CD4-positive, alpha-beta T cell treated with Interleukin-4 for 1 hour (primary cell): ENCODE results near the gene ZNF835.
"Not testable (repeated sequence)": the region's sequence is repeated elsewhere in the genome, so short reads cannot be mapped to it uniquely, and the experiment has no call there.

Experiments
- DNase-seq, 2 donors: peaks; one replicate each; pipeline ENCODE4 v3.0.0-alpha.2; 2020 to 2022

ZNF835 gene

DNA sequence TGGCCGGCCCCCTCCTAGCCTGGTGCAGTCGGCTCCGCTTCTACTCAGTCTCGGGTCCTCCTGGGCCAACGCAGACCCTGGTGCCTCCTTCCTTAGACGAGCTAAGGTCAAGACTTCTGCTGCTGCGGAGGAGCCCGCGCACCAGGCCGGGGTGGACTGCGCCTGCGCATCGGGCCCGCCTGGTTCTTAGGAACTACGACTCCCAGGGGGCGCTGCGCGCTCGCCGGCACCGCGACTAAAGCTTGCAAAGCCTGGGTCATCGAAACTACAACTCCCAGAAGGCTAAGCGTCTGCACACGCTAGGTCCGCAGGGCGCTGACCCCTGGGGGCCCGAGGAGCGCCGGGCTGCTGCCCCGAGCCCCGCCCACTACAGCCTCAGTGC, at the start of gene ZNF835:
ZNF835 (minus strand) TSS at position 145 of the 382 bp plus-strand sequence. CDS start 6,559 bp downstream, outside the sequence.
- peak; percentile 84 to 88 for DNase-seq

DNA sequence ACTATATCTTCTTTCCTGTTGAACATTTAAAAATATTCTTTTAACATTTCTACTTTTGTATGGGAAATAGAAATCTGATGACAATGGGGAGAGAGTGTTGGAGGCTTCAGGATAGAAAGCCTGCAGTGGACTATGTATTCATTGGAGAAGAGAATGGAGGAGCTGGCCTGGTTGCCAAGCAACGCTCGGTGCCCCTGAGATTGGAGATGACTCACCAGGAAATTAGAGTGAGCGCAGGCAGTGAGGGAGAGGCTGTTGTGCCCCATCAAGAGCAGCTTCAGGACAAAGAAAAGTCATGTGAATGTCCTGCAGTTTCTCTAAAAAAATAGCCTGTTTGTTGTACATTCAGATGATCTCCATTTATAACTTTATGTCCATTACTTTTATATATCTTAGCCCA, 48.7 kb upstream of the ZNF835 start:
- DNase-seq, result no peak

DNA sequence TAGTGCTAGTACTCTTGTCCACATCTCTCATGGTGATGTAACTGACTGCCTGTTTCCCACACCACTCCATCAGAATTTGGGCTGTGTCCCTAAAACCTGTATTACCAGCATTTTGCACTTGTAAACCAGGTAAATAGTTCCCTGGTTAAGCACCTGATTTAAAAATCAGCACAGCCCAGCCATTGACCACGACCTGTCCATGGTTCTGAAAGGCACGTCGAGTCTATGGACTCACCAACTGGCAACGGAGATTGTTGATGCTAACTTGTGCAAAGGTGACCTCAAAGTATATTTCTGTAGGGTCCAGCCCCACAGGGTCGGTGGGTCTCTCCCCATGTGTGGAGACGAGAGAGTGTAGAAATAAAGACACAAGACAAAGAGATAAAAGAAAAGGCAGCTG, 46.7 kb upstream of the ZNF835 start:
- no peak for DNase-seq

DNA sequence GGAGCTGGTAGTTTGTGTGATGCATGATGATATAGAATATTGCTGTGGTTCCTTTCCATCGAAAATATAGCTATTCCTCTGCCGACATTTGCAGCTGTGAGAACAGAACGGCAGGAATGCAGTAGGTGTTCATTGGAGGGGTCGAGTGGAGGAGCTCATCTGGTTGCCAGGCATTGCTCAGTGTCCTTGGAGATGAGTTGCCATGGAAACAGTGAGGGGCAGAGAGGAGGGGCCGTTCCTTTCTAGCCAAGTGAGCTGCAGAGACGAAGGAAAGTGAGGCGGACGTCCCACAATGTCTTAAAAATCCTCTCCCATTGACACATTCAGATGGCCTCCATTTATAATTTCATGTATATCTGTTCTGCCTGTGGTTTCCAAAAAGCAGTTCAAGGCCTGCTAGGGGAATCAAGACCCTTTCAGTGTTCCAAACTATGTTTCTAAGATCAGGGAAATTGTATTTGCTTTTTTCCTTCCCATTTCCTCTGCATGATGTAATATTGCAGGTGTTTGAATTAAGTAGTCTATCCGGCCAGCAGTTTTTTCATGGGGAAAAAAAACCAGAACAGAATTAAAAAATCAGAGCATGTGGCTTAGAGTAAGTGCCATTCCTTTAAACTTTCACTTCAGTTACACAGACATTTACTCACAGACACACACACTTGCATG, 41.2 kb upstream of the ZNF835 start:
- DNase-seq, result no peak

DNA sequence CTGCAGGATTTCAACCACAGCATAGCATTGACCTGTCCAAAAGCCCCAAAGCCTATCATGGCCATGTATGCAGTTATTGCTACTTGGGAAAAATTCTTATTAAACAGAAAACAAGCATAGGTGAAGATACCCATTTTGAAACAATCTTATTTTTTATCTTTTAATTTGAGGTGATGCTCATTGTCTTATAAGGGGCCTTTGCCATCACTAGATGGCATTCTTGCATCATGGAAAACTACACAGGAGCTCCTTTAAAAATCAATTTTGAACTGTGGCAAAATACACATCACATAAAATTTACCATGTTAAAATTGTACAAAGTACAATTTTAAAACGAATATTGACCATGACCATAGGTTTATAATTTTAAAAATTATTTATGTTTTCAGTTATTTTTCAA, 38.9 kb upstream of the ZNF835 start:
- DNase-seq, result no peak

DNA sequence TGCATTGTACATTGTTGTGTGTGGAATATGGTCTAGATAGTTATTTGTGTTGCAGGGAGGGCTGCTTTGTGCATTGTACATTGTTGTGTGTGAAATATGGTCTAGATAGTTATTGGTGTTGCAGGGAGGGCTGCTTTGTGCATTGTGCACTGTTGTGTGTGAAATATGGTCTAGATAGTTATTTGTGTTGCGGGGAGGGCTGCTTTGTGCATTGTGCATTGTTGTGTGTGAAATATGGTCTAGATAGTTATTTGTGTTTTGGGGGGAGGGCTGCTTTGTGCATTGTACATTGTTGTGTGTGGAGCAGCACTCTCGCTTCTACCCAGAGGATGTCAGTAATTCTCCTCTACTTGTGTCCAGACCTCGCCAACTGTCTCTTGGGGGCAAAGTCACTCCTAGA, 36.3 kb upstream of the ZNF835 start:
- no peak for DNase-seq

DNA sequence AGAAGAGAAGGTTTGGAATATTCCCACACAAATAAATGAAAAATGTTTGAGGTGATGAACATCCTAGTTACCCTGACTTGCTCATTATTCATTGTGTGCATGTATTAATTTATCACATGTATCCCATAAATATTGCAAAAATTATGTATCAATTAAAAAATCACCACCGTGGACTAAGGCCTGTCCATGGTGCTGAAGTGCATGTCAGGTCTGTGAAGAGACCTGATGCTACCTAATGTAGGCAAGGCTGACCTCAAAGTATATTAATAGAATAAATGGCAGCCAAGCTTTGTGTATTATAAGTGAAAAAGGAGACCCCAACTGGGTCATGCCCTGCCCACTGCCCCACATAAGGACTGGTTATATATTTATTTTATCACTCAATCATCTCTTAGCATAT, 34.4 kb upstream of the ZNF835 start:
- no peak for DNase-seq

DNA sequence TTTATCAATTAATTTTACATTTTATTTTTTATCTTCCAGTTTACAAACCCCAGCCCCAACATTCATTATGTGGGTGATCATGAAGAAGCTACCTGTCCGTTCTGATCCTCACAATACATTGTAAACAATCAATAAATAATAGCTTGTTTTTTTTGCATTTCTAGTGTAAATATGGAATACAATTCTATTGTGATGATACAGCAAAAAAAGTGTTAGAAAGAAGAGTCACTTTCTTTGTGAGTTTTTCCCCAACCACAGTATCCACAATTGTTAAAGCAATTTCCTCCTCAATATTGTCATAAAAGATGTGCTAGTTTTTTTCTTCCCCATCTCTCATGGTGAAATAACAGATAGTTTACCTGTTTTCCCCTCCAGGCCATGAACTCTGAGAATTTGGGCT, 30.3 kb upstream of the ZNF835 start:
- no peak for DNase-seq

DNA sequence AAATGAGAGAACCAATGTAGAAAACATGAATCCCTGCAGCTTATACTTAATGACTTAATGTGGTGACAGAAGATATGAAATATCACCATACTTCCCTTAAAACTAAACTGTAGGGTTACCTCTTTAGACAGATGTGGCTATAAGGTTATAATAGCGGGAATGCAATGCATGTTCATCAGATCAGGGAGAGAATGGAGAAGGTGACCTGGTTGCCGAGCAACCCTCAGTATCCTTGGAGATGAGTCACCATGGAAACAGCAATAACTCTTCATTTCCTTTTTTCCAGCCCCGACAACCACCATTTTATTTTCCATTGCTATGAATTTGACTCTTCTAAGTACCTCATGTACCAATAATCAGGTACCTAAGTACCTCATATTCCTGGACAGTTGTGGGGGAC, 28.0 kb upstream of the ZNF835 start:
- DNase-seq, result no peak

DNA sequence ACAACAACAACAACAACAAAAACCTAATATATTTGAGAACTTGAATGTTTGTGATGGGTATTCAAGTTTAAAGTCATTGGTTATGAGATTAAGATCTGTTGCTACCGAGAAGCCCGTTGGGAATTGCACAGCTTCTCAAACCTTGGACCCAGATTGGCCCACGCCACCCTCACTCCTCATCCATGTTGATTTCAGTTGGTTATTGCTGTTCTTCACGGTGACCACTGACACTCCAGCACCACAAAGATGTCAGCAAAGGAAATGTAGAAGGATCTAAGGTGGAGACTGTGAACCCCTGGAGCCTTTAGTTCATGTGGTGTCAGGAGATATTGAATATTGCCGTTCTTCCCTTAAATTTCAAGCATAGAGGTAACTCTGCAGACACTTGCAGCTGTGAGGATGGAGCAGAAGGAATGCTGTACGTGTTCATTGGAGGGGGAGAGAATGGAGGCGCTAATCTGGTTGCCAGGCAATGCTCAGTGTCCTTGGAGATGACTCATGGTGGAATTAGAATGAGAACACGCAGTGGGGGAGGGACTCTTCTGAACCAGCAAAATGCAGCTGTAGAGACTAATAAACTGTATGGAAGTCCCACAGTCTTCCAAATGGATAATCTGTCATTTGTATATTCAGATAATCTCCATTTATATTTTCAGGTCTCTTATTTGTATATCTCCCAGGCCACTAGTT, 20.8 kb upstream of the ZNF835 start:
- DNase-seq, result no peak

DNA sequence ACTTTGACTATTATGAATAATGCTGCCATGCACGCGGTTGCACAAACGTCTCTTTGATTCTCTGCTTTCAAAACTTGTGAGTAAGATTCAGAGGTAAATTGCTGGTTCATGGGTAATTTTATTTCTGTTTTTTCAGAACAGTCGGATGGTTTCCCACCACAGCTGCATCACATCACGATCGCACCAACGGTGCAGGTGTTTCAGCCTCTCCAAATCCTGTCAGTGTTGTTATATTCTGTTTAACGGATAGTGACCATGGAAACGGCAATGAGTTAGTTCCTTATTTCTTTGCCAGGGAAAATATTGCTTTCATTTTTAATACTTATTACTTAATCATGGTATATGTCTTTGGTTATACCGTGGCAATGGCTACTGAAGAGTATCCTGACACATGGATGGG, 19.1 kb upstream of the ZNF835 start:
- DNase-seq, result no peak

DNA sequence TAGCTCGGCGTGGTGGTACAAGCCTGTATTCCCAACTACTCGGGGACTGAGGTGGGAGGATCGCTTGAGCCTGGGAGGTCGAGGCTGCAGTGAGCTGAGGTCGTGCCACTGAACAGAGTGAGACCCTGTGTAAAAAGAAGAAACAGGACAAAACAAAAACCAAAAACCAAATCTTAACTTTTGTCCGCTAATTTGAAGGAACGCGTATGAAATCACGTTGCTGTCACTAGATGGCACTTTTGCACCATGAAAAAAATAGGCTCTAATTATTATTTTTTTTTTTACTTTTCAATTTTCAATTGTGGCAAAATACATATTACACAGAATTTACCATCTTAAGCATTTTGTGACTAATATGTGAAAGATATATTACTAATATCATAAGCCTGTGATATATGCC, 17.6 kb upstream of the ZNF835 start:
- no peak for DNase-seq

DNA sequence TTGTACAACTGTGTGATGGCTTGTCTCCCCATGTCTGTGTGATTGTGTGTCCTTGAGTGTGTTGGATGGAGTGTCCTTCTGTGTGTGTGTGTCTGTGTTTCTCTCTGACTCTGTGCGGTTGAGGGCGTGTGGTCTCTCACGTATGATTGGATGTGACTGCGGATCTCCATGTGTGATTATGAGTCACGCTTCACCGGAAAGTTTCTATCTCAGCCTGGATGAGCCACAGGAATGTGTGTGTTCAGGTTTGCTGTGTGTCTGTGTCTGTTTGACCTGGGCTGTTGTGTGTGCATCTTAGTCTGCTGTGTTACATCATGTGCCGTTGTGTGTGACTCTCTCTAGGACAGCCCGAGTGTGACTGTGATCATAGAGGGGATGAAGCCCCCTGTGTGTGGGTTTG, 15.5 kb upstream of the ZNF835 start:
- no peak for DNase-seq

DNA sequence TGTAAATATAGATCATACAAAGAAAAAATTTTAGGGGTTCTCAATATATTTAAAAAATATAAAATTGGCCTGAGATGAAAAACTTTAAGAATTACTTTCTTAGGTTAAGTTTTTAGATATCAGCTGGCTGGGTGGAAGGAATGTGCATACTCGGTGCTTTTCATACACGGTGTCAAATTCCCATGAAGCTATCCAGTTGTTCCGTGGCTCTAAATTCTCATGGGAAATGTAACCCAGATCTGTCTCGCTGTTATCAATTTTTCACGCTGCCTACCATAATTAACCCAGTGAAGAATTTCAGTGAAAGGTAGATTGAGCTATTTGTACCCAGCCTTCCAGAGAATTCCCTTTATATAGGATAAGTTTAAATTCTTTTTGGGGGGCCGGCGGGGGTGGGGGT, 11.6 kb upstream of the ZNF835 start:
- no peak for DNase-seq

DNA sequence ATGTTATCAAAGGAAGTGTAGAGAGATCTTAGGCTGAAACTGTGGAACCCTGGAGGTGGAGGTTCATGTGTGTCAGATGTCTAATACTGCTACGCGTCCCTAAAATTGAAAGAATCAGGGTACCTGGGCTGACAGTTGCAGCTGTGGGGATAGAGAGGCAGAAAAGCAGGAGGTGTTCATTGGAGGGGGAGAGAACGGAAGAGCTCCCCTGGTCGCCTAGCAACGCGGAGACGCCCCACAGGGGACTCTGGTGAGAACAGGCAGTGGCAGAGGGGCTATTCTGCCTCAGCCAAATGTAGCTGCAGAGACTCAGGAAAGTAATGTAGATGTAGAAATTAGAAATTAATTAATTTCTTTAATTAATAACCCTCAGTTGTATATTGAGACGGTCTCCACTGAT, 10.1 kb upstream of the ZNF835 start:
- DNase-seq, result no peak

DNA sequence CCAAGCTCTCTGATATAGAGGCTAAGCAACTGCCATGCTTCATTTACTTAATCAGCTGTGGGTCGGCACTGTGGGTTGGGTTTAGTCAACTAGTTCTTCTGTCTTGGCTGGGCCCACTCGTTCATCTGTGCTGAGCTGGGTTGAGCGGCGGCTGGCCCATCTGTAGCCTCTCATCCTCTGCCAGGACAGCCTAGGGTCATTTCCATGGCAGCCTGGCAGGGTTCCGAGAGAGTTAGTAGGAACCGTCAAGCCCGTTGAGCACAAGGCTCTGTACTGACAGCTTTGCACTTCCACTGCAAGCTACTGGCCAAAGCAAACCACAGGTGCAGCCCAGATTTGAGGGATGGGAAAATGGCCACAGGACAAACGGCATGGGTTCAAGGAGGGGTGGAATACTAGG, 6.6 kb upstream of the ZNF835 start:
- no peak for DNase-seq

DNA sequence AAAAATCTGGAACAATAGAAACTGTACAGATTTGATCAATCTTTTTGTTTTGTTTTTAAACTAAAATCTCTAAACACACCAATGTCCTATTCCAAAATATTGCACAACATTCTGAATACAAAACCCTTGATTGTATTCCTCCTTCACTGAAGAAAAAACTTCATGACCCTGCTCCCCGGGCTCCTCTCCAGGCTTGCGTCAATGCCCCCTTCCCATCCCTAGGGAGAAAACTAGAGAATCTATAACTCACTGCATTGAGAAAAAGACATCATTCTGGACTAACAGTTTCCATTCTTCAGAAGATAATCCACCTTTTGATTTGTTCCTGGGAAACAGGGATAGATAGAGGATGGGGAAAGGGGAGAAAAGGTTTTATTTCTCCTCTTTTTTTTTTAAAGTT, 1.1 kb upstream of the ZNF835 start:
- not testable (repeated sequence) for DNase-seq

DNA sequence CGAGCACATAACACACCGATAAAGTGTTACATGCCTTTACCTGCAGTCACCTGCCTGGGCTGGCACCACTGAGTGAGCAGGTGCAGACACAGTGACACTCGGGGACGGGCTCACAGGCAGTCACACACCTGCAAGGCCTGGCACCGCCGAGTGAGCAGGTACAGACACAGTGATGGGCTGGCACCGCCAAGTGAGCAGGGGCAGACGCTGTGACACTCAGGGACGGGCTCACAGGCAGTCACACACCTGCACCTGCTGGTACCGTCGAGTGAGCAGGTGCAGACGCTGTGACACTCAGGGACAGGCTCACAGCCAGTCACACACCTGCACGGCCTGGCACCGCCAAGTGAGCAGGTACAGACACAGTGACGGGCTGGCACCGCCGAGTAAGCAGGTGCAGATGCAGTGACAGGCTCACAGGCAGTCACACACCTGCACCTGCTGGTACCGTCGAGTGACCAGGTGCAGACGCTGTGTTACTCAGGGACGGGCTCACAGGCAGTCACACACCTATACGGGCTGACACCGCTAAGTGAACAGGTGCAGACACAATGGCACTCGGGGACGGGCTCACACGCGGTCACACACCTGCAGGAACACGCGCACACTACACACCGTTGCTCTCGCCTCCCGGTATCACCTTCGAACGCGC, 470 bp downstream of the ZNF835 start:
- DNase-seq, result no peak

DNA sequence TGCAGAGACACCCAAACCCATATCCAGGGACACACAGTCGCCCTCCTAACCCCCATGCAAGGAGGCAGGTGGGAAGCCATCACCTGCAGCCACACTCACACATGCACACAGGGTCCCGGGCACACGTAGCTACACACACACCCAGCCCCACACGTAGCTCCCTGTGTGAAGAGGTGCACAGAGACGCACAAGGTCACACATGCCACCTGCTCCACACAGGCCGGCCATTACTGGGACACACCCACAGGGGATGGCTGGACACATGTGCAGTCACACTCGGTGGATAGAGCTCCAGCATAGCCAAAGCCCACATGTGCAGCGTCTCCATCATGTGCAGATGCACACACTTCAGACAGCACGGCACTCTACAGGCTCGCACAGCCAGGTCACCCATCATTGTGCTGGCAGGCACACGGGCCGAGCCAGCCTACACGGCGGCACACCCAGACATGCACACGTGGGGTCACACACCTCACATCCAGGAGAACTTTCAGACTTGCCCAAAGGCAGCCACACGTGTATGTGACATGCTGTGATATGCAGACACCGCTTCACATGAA, 1.1 kb downstream of the ZNF835 start:
- DNase-seq, result no peak

DNA sequence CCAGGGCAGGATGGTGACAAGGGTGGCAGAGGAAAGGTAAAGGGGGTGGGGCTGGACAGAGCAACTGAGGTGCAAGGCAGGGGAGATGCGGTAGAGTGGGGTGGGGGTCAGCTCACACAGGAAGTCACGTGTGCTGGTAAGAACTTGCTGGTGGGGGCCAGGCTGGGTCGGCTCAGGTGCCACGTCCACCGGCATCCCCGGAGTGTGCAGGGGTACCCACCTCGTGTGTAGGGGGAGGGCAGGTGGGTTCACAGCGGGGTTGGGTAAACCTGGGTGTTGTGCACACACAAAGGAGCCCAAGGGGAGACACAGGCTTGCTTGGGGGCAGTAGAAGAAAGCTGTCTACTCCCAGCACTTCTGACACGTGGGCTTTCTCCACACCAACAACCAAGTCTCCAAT, 2.9 kb downstream of the ZNF835 start:
- DNase-seq, result no peak

DNA sequence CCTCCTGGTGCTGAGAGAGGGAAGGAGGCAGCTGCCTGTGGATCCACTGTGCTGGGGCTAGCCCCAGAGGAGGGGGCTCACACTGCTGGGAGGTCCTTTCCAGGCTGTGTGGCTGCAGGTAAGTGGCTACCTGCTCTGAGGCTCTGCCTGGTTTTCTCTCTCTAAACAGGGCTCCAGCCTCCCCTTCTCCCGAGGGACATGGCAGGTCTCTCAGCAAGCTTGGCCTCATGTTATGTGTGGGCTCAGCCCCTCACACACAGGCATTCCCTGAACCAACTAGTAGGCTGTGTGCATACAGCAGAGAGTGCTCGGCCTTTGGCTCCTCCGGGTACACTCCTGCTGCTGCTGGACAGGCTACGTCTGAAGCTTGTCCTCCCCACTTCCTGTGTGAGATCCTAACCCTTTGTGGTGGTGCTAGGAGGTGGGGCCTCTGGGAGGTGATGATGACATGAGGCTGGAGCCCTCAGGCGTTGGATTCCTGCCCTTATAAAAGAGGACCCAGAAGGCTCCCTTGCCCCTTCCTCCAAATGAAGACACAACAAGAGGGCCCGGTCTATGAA, 4.2 kb downstream of the ZNF835 start:
- DNase-seq, result no peak

DNA sequence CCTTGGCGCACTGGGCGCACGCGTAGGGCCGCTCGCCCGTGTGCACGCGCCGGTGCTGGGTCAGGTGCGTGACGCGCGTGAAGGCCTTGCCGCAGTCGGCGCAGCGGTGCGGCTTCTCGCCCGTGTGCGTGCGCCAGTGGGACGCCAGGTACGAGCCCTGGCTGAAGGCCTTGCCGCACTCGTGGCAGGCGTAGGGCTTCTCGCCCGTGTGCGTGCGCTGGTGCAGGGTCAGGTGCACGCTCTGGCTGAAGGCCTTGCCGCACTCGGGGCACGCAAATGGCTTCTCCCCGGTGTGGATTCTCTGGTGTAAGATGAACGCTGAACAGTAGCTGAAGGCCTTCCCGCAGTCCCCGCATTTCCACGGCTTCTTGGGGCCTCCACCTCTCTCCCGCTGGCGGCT, 7.0 kb downstream of the ZNF835 start:
- no peak for DNase-seq

DNA sequence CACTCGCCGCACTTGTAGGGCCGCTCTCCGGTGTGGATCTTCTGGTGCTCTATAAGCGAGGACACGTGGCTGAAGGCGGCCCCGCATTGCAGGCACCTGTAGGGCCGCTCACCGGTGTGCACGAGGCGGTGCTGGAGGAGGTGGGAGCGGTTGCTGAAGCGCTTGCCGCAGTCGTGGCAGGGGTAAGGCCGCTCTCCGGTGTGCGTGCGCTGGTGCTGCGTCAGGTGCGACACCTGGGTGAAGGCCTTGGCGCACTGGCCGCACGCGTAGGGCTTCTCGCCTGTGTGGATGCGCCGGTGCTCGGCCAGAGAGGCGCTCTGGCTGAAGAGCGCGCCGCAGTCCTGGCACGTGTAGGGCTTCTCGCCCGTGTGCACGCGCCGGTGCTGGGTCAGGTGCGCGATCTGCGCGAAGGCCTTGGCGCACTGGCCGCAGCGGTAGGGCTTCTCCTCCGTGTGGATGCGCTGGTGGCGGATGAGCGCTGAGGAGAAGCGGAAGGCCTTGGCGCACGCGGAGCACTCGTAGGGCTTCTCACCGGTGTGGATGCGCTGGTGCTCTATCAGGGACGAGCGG, 7.5 kb downstream of the ZNF835 start:
- no peak for DNase-seq

DNA sequence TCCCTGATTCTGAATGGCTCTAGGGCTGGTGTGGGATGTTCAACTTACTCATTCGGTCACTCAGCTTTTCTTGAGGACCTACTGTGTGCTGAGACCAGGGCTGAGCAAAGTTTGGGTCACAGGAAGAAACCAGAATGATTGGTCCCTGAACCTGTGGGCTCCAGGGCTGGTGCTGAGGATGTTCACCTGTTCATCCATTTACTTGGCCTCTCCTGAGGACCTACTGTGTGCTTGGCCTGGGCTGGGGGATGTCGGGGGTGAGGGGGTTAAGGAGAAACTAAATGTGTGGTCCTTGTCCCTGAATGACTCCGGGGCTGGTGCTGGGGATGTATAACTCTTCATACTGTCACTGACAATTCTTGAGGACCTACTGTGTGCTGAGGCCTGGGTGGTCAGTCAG, 10.3 kb downstream of the ZNF835 start:
- DNase-seq, result no peak
